ENCODE results near the gene OSBPL2. TPM values are rescaled to one million over a fixed set of nuclear protein-coding genes. Genes with fewer than 3 reads are reported as not detected.

The OSBPL2 gene
- total RNA-seq, 1 experiment from 2014 or later: 41.4 TPM

GRCh38 chr20:62267543-62267942 is 29.2 kb downstream of the OSBPL2 start:
- BruUV-seq (replicated peaks): no TSS peak
- no peak for DNase-seq (ENCODE audit: low read depth, low spot score)

GRCh38 chr20:62268228-62268900 is 30.0 kb downstream of the OSBPL2 start:
- H3K9me3 ChIP-seq (ENCODE audit: control insufficient read depth, insufficient read depth, low read depth, low read length): peaks cover 4% of the 10 kb centered on the region; the same call in 1 of the 2 replicates
- H3K27me3 ChIP-seq (ENCODE audit: control insufficient read depth, insufficient read depth, low read length): no peaks in the 10 kb centered on the region
- BruUV-seq (replicated peaks): no TSS peak
- no peak overlapping the region for H3K4me3 ChIP-seq (ENCODE audit: low read depth in 2 of 2, low read length in 2 of 2)
- POLR2A ChIA-PET: no interaction called here
- H3K27ac ChIP-seq (ENCODE audit: low read length): no peak overlapping the region
- CTCF ChIA-PET: no interaction called here
- ATAC-seq (no peak), DNase-seq (ENCODE audit: low read depth, low spot score) (no peak)
- intact Hi-C loops (cut with micrococcal nuclease; ENCODE audit: unreplicated experiment) (no loop called here), in situ Hi-C loops (cut with HindIII; ENCODE audit: low pct_unique_long_range_greater_than_20kb, low sequenced_read_pairs) (no loop called here)
- H3K4me1 ChIP-seq (ENCODE audit: control insufficient read depth, insufficient read depth, low read length): no peaks in the 10 kb centered on the region
- TF ChIP-seq SIN3A (IDR thresholded peaks at IDR 0.05; ENCODE audit: borderline replicate concordance, insufficient read depth, low read depth, low read length) (no peak), TCF7L2 (IDR thresholded peaks at IDR 0.05; ENCODE audit: low read depth, low read length) (no peak), REST (IDR thresholded peaks at IDR 0.05; ENCODE audit: insufficient read depth in 1 of 2, low read depth in 2 of 2, low read length in 1 of 2) (no peak), CTCF (IDR thresholded peaks at IDR 0.05) (no peak), POLR2AphosphoS5 (IDR thresholded peaks at IDR 0.05; ENCODE audit: low read depth, low read length) (no peak)
- H3K36me3 ChIP-seq (ENCODE audit: control insufficient read depth, insufficient read depth, low read length): no peaks in the 10 kb centered on the region

More at GRCh38 chr20:62267543-62267942, 29.2 kb downstream of the OSBPL2 start:
- no peak overlapping the region for H3K4me3 ChIP-seq (ENCODE audit: low read depth in 2 of 2, low read length in 2 of 2)
- in situ Hi-C loops (cut with HindIII; ENCODE audit: low pct_unique_long_range_greater_than_20kb, low sequenced_read_pairs): no loop called here
- intact Hi-C loops (cut with micrococcal nuclease; ENCODE audit: unreplicated experiment): no loop called here
- POLR2A ChIA-PET: no interaction called here
- ATAC-seq: no peak
- H3K36me3 ChIP-seq (ENCODE audit: control insufficient read depth, insufficient read depth, low read length): no peaks in the 10 kb centered on the region
- H3K27ac ChIP-seq (ENCODE audit: low read length): no peak overlapping the region
- H3K9me3 ChIP-seq (ENCODE audit: control insufficient read depth, insufficient read depth, low read depth, low read length): peaks cover 4% of the 10 kb centered on the region; the same call in 1 of the 2 replicates
- H3K4me1 ChIP-seq (ENCODE audit: control insufficient read depth, insufficient read depth, low read length): no peaks in the 10 kb centered on the region
- no peaks in the 10 kb centered on the region for H3K27me3 ChIP-seq (ENCODE audit: control insufficient read depth, insufficient read depth, low read length)
- CTCF ChIA-PET: no interaction called here
- TF ChIP-seq CTCF (IDR thresholded peaks at IDR 0.05): no peak
- no peak for TF ChIP-seq SIN3A (IDR thresholded peaks at IDR 0.05; ENCODE audit: borderline replicate concordance, insufficient read depth, low read depth, low read length)
- TF ChIP-seq POLR2AphosphoS5 (IDR thresholded peaks at IDR 0.05; ENCODE audit: low read depth, low read length): no peak
- no peak for TF ChIP-seq REST (IDR thresholded peaks at IDR 0.05; ENCODE audit: insufficient read depth in 1 of 2, low read depth in 2 of 2, low read length in 1 of 2)
- TF ChIP-seq TCF7L2 (IDR thresholded peaks at IDR 0.05; ENCODE audit: low read depth, low read length): no peak
